HL-60 (cell line): Measurements from ENCODE around the gene SLC25A48.

Source experiments
- DNase-seq, 2 experiments: peaks; one replicate each; pipeline ENCODE4 v3.0.0-alpha.2; 2010 to 2020; ENCODE audit warnings: low read depth in 1 of 2, low spot score in 1 of 2
- H3K27ac ChIP-seq: fragments of 250-450 bp; sonication (Bioruptor Pico); replicated peaks from 2 replicates; pipeline ENCODE4 v1.5.1; 2020; ENCODE audit warnings: mild to moderate bottlenecking, moderate library complexity
- H3K27me3 ChIP-seq: fragments of 250-450 bp; sonication (Bioruptor Pico); 2 replicates; pipeline ENCODE4 v1.5.1; 2021; ENCODE audit warnings: mild to moderate bottlenecking, moderate library complexity; ENCODE audit not compliant: insufficient read depth, poor library complexity, severe bottlenecking
- H3K4me3 ChIP-seq: replicated peaks from 2 replicates; pipeline ENCODE4 v1.5.1; 2011; ENCODE audit warnings: mild to moderate bottlenecking, control low read depth, low read length; ENCODE audit not compliant: insufficient read depth
- GABPA ChIP-seq: IDR thresholded peaks from 2 replicates; pipeline ENCODE4 v1.6.1; 2012; ENCODE audit warnings: low read depth
- POLR2AphosphoS5 ChIP-seq: IDR thresholded peaks from 2 replicates; pipeline ENCODE4 v1.6.1; 2012; ENCODE audit warnings: low read depth
- SPI1 ChIP-seq: IDR thresholded peaks from 2 replicates; pipeline ENCODE4 v1.6.1; 2012; ENCODE audit warnings: low read depth, mild to moderate bottlenecking, borderline replicate concordance
- TF ChIP-seq, protein P1 (sequence below): IDR thresholded peaks from 2 replicates; pipeline ENCODE4 v1.6.1; 2012; ENCODE audit warnings: low read depth; ENCODE audit not compliant: insufficient replicate concordance
- TF ChIP-seq, protein P2 (sequence below): IDR thresholded peaks from one replicate; pipeline ENCODE4 v1.5.1; 2011; ENCODE audit warnings: low read length, control low read depth, inconsistent platforms; ENCODE audit not compliant: insufficient read depth

The SLC25A48 gene

DNA sequence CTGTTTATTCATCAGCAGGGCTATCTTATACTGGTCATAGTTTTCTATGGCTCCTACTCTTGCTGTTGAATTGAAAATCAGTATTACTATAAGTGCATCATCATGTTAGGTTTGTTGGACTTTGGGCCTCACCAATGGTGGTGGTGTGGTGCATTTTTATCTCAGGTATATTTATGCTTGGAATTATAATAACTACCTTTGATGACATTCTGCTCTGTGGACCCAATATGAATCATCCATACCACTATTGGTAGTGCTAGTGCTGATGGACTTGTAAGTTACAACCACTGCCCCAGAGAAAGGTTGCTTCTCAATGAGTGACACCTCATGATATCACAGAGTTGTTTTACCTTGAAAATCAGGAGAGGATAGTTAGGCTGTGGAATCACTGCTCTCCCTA, 33.1 kb downstream of the SLC25A48 start:
- DNase-seq, result no peak
- H3K4me3 ChIP-seq, result no peak overlapping the region
- H3K27ac ChIP-seq, result no peak overlapping the region
- no peak for TF ChIP-seq POLR2AphosphoS5
- TF ChIP-seq GABPA, result no peak
- no peak for TF ChIP-seq SPI1
- TF ChIP-seq, protein P1, sequence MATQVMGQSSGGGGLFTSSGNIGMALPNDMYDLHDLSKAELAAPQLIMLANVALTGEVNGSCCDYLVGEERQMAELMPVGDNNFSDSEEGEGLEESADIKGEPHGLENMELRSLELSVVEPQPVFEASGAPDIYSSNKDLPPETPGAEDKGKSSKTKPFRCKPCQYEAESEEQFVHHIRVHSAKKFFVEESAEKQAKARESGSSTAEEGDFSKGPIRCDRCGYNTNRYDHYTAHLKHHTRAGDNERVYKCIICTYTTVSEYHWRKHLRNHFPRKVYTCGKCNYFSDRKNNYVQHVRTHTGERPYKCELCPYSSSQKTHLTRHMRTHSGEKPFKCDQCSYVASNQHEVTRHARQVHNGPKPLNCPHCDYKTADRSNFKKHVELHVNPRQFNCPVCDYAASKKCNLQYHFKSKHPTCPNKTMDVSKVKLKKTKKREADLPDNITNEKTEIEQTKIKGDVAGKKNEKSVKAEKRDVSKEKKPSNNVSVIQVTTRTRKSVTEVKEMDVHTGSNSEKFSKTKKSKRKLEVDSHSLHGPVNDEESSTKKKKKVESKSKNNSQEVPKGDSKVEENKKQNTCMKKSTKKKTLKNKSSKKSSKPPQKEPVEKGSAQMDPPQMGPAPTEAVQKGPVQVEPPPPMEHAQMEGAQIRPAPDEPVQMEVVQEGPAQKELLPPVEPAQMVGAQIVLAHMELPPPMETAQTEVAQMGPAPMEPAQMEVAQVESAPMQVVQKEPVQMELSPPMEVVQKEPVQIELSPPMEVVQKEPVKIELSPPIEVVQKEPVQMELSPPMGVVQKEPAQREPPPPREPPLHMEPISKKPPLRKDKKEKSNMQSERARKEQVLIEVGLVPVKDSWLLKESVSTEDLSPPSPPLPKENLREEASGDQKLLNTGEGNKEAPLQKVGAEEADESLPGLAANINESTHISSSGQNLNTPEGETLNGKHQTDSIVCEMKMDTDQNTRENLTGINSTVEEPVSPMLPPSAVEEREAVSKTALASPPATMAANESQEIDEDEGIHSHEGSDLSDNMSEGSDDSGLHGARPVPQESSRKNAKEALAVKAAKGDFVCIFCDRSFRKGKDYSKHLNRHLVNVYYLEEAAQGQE, result no peak
- TF ChIP-seq, protein P2, sequence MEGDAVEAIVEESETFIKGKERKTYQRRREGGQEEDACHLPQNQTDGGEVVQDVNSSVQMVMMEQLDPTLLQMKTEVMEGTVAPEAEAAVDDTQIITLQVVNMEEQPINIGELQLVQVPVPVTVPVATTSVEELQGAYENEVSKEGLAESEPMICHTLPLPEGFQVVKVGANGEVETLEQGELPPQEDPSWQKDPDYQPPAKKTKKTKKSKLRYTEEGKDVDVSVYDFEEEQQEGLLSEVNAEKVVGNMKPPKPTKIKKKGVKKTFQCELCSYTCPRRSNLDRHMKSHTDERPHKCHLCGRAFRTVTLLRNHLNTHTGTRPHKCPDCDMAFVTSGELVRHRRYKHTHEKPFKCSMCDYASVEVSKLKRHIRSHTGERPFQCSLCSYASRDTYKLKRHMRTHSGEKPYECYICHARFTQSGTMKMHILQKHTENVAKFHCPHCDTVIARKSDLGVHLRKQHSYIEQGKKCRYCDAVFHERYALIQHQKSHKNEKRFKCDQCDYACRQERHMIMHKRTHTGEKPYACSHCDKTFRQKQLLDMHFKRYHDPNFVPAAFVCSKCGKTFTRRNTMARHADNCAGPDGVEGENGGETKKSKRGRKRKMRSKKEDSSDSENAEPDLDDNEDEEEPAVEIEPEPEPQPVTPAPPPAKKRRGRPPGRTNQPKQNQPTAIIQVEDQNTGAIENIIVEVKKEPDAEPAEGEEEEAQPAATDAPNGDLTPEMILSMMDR, result no peak
- no peaks in the 10 kb centered on the region for H3K27me3 ChIP-seq

DNA sequence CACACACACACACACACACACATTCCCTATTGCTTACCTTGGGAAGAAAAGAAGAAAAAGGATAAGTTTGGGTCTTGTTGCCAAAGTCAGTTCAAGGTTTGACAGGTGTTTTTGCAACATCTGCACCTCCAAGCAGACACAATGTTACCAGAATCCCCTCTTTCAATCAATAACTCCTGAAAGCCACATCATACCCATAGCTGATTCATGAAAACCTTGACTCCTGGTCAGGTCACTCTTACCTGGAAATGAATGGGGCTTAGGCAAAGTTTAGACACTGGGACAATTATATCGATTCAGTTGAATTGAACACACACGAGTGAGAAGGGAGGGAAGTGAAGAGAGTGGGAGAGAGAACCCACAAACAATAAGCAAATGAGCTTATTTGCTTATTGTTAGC, 34.2 kb downstream of the SLC25A48 start:
- DNase-seq, result no peak
- no peak overlapping the region for H3K4me3 ChIP-seq
- no peak overlapping the region for H3K27ac ChIP-seq
- H3K27me3 ChIP-seq, result no peaks in the 10 kb centered on the region
- no peak for TF ChIP-seq GABPA

DNA sequence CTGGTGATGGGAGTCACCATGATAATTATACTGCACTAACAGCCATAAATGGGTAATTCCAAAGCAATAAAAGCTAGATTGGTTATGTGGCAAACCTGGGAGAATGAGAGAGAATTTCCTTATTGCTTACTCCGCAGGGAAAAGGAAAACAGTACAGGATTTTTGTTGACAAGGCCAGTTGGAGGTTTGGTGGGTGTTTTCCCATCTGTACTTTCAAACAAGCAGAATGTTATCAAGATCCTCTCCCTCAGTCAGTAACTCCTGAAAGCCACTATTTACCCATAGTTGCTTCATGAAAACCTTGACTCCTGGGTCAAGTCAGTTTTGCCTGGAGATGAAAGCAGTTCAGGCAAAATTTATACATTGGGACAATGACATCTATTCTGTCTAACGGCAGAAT, 34.8 kb downstream of the SLC25A48 start:
- H3K27me3 ChIP-seq, result no peaks in the 10 kb centered on the region
- no peak overlapping the region for H3K27ac ChIP-seq
- TF ChIP-seq, protein P2, result no peak
- TF ChIP-seq SPI1, result no peak
- no peak for TF ChIP-seq GABPA
- TF ChIP-seq, protein P1, result no peak
- TF ChIP-seq POLR2AphosphoS5, result no peak

DNA sequence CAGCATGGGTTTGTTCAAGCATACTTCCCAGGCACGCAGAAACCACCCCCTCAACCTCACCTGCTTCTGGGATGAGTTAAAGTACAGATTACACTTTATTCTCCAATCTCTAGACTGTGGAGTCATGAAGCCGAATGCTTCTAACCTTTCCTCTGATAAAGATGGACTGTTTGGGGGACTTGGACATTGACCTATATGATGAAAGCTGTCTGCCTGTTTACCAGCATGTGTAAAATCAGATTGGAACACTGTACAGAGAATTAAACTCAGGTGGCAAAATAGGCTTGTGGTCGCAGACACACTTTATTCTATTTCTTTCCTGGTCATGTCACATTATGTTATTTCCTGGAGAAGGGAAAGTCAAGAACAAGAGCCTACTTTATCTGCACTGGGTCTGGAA, 35.5 kb downstream of the SLC25A48 start:
- no peak overlapping the region for H3K4me3 ChIP-seq
- DNase-seq, result no peak
- TF ChIP-seq, protein P2, result no peak
- TF ChIP-seq SPI1 (no peak), POLR2AphosphoS5 (no peak), GABPA (no peak)
- TF ChIP-seq, protein P1, result no peak
- H3K27me3 ChIP-seq, result no peaks in the 10 kb centered on the region
- H3K27ac ChIP-seq, result no peak overlapping the region

More for the DNA sequence above, 34.8 kb downstream of the SLC25A48 start:
- DNase-seq, result no peak
- H3K4me3 ChIP-seq, result no peak overlapping the region
